Measurements from ENCODE around the gene PFKFB2.

GRCh38 chr1:207077470-207078377, 24.6 kb downstream of the PFKFB2 start:
- TF ChIP-seq CTCF (IDR thresholded peaks at IDR 0.05; ENCODE audit: insufficient read depth, low read length) (peak; percentile 74), POLR2AphosphoS5 (IDR thresholded peaks at IDR 0.05; ENCODE audit: low read depth) (no peak)

Data from HL-60 (cell line).